ENCODE results near the gene KCNAB3.

Gene KCNAB3

GRCh38 chr17:7886227-7887037 is 43.2 kb downstream of the KCNAB3 start:
- peaks cover 6 to 7% of the 10 kb centered on the region in 2 donors for H3K36me3 ChIP-seq (ENCODE audit: control insufficient read depth in 2 of 2, insufficient read depth in 2 of 2, low read length in 2 of 2)
- H3K9ac ChIP-seq (ENCODE audit: low read length in 2 of 2): peak overlapping the region; percentile 51 to 64
- peak overlapping the region; percentile 87 for H3K27ac ChIP-seq (ENCODE audit: low read length)
- no peaks in the 10 kb centered on the region for H3K27me3 ChIP-seq (ENCODE audit: control insufficient read depth in 1 of 2, insufficient read depth in 2 of 2, low read length in 2 of 2)
- H3K9me3 ChIP-seq (ENCODE audit: control insufficient read depth in 2 of 2, low read length in 2 of 2): no peaks in the 10 kb centered on the region
- H3K4me3 ChIP-seq (ENCODE audit: low read length in 2 of 2): peak overlapping the region; percentile 76 to 85
- peaks cover 48% of the 10 kb centered on the region for H3K4me1 ChIP-seq (ENCODE audit: control insufficient read depth, insufficient read depth, low read length)

GRCh38 chr17:7885367-7886226 is 44.1 kb downstream of the KCNAB3 start:
- Histone ChIP-seq H3K27me3 (ENCODE audit: control insufficient read depth in 1 of 2, insufficient read depth in 2 of 2, low read length in 2 of 2) (no peaks in the 10 kb centered on the region), H3K9ac (ENCODE audit: low read length in 2 of 2) (peak overlapping the region; percentile 47 to 64), H3K4me3 (ENCODE audit: low read length in 2 of 2) (peak overlapping the region; percentile 76 to 85), H3K9me3 (ENCODE audit: control insufficient read depth in 2 of 2, low read length in 2 of 2) (no peaks in the 10 kb centered on the region), H3K27ac (ENCODE audit: low read length) (peak overlapping the region; percentile 87), H3K36me3 (ENCODE audit: control insufficient read depth in 2 of 2, insufficient read depth in 2 of 2, low read length in 2 of 2) (no peaks in the 10 kb centered on the region), H3K4me1 (ENCODE audit: control insufficient read depth, insufficient read depth, low read length) (peaks cover 48% of the 10 kb centered on the region)

- H3K27me3 ChIP-seq (ENCODE audit: control insufficient read depth in 1 of 2, insufficient read depth in 2 of 2, low read length in 2 of 2): no peaks in the 10 kb centered on the region
- no peak overlapping the region for H3K9ac ChIP-seq (ENCODE audit: low read length in 2 of 2)
- no peaks in the 10 kb centered on the region for H3K9me3 ChIP-seq (ENCODE audit: control insufficient read depth in 2 of 2, low read length in 2 of 2)
- H3K27ac ChIP-seq (ENCODE audit: low read length): no peak overlapping the region
- peaks cover 43% of the 10 kb centered on the region for H3K4me1 ChIP-seq (ENCODE audit: control insufficient read depth, insufficient read depth, low read length)
- peak overlapping the region; percentile 76 to 85 for H3K4me3 ChIP-seq (ENCODE audit: low read length in 2 of 2)
- H3K36me3 ChIP-seq (ENCODE audit: control insufficient read depth in 2 of 2, insufficient read depth in 2 of 2, low read length in 2 of 2): no peaks in the 10 kb centered on the region
These were observed 44.9 kb downstream of the KCNAB3 start for GRCh38 chr17:7884581-7885366.

GRCh38 chr17:7883781-7884386 is 45.8 kb downstream of the KCNAB3 start:
- H3K4me1 ChIP-seq (ENCODE audit: control insufficient read depth, insufficient read depth, low read length): peaks cover 34% of the 10 kb centered on the region
- H3K27ac ChIP-seq (ENCODE audit: low read length): no peak overlapping the region

GRCh38 chr17:7882629-7883028 is 47.0 kb downstream of the KCNAB3 start:
- Histone ChIP-seq H3K9me3 (ENCODE audit: control insufficient read depth in 2 of 2, low read length in 2 of 2) (no peaks in the 10 kb centered on the region), H3K4me3 (ENCODE audit: low read length in 2 of 2) (peak overlapping the region in 1 of 2 donors; percentile 31), H3K36me3 (ENCODE audit: control insufficient read depth in 2 of 2, insufficient read depth in 2 of 2, low read length in 2 of 2) (no peaks in the 10 kb centered on the region), H3K9ac (ENCODE audit: low read length in 2 of 2) (no peak overlapping the region), H3K27me3 (ENCODE audit: control insufficient read depth in 1 of 2, insufficient read depth in 2 of 2, low read length in 2 of 2) (no peaks in the 10 kb centered on the region), H3K27ac (ENCODE audit: low read length) (no peak overlapping the region), H3K4me1 (ENCODE audit: control insufficient read depth, insufficient read depth, low read length) (peaks cover 22% of the 10 kb centered on the region)

More at GRCh38 chr17:7883781-7884386, 45.8 kb downstream of the KCNAB3 start:
- H3K36me3 ChIP-seq (ENCODE audit: control insufficient read depth in 2 of 2, insufficient read depth in 2 of 2, low read length in 2 of 2): no peaks in the 10 kb centered on the region
- no peaks in the 10 kb centered on the region for H3K27me3 ChIP-seq (ENCODE audit: control insufficient read depth in 1 of 2, insufficient read depth in 2 of 2, low read length in 2 of 2)
- no peaks in the 10 kb centered on the region for H3K9me3 ChIP-seq (ENCODE audit: control insufficient read depth in 2 of 2, low read length in 2 of 2)
- H3K9ac ChIP-seq (ENCODE audit: low read length in 2 of 2): no peak overlapping the region
- H3K4me3 ChIP-seq (ENCODE audit: low read length in 2 of 2): no peak overlapping the region

- no peak overlapping the region for H3K9ac ChIP-seq (ENCODE audit: low read length in 2 of 2)
- peaks cover 16% of the 10 kb centered on the region for H3K4me1 ChIP-seq (ENCODE audit: control insufficient read depth, insufficient read depth, low read length)
- peak overlapping the region; percentile 31 for H3K27ac ChIP-seq (ENCODE audit: low read length)
- H3K4me3 ChIP-seq (ENCODE audit: low read length in 2 of 2): no peak overlapping the region
- no peaks in the 10 kb centered on the region for H3K9me3 ChIP-seq (ENCODE audit: control insufficient read depth in 2 of 2, low read length in 2 of 2)
- no peaks in the 10 kb centered on the region for H3K27me3 ChIP-seq (ENCODE audit: control insufficient read depth in 1 of 2, insufficient read depth in 2 of 2, low read length in 2 of 2)
- no peaks in the 10 kb centered on the region for H3K36me3 ChIP-seq (ENCODE audit: control insufficient read depth in 2 of 2, insufficient read depth in 2 of 2, low read length in 2 of 2)
These were observed 47.6 kb downstream of the KCNAB3 start for GRCh38 chr17:7882068-7882467.

GRCh38 chr17:7881276-7882054 is 48.2 kb downstream of the KCNAB3 start:
- Histone ChIP-seq H3K27me3 (ENCODE audit: control insufficient read depth in 1 of 2, insufficient read depth in 2 of 2, low read length in 2 of 2) (no peaks in the 10 kb centered on the region), H3K4me3 (ENCODE audit: low read length in 2 of 2) (no peak overlapping the region), H3K27ac (ENCODE audit: low read length) (no peak overlapping the region), H3K36me3 (ENCODE audit: control insufficient read depth in 2 of 2, insufficient read depth in 2 of 2, low read length in 2 of 2) (no peaks in the 10 kb centered on the region), H3K4me1 (ENCODE audit: control insufficient read depth, insufficient read depth, low read length) (peaks cover 10% of the 10 kb centered on the region), H3K9me3 (ENCODE audit: control insufficient read depth in 2 of 2, low read length in 2 of 2) (no peaks in the 10 kb centered on the region), H3K9ac (ENCODE audit: low read length in 2 of 2) (no peak overlapping the region)

- Histone ChIP-seq H3K4me1 (ENCODE audit: control insufficient read depth, insufficient read depth, low read length) (no peaks in the 10 kb centered on the region), H3K27me3 (ENCODE audit: control insufficient read depth in 1 of 2, insufficient read depth in 2 of 2, low read length in 2 of 2) (no peaks in the 10 kb centered on the region), H3K9ac (ENCODE audit: low read length in 2 of 2) (no peak overlapping the region), H3K4me3 (ENCODE audit: low read length in 2 of 2) (no peak overlapping the region), H3K9me3 (ENCODE audit: control insufficient read depth in 2 of 2, low read length in 2 of 2) (no peaks in the 10 kb centered on the region), H3K36me3 (ENCODE audit: control insufficient read depth in 2 of 2, insufficient read depth in 2 of 2, low read length in 2 of 2) (no peaks in the 10 kb centered on the region), H3K27ac (ENCODE audit: low read length) (no peak overlapping the region)
These were observed 49.4 kb downstream of the KCNAB3 start for GRCh38 chr17:7880076-7880868.

GRCh38 chr17:7878234-7878633 is 51.4 kb downstream of the KCNAB3 start:
- no peaks in the 10 kb centered on the region for H3K27me3 ChIP-seq (ENCODE audit: control insufficient read depth in 1 of 2, insufficient read depth in 2 of 2, low read length in 2 of 2)
- no peaks in the 10 kb centered on the region for H3K9me3 ChIP-seq (ENCODE audit: control insufficient read depth in 2 of 2, low read length in 2 of 2)
- H3K36me3 ChIP-seq (ENCODE audit: control insufficient read depth in 2 of 2, insufficient read depth in 2 of 2, low read length in 2 of 2): no peaks in the 10 kb centered on the region
- H3K9ac ChIP-seq (ENCODE audit: low read length in 2 of 2): no peak overlapping the region
- no peaks in the 10 kb centered on the region for H3K4me1 ChIP-seq (ENCODE audit: control insufficient read depth, insufficient read depth, low read length)
- H3K27ac ChIP-seq (ENCODE audit: low read length): no peak overlapping the region
- H3K4me3 ChIP-seq (ENCODE audit: low read length in 2 of 2): no peak overlapping the region
